ENCODE measurements around the gene BMP8B.

BMP8B gene

GRCh38 chr1:39758556-39759435 is 29.9 kb downstream of the BMP8B start:
- no peak for DNase-seq (ENCODE audit: low read depth)

DNA sequence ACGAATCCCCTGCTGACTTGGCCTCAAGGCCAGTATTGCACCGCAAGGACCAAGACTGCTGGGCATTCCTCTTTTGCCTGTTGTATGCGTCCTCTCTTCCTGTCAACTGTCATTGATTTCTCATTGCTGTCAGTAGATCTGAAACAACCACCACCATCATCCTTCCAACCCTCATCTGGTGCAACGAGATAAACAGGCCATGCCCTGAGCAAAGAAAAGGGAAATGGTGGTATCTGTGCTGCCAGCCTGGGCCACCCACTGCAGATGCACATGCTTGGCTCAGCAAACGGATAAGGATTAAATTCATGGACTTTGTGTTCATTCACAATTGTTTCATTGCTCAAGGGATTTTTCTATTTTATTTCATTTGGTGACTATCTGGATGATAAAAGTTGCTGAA is 31.2 kb downstream of the BMP8B start:
- DNase-seq (ENCODE audit: low read depth) = no peak

GRCh38 chr1:39755965-39756659 is 32.6 kb downstream of the BMP8B start:
- DNase-seq (ENCODE audit: low read depth) = no peak

- DNase-seq (ENCODE audit: low read depth) = no peak
Observed at GRCh38 chr1:39754906-39755504, 33.7 kb downstream of the BMP8B start.

GRCh38 chr1:39754026-39754570 is 34.6 kb downstream of the BMP8B start:
- no peak for DNase-seq (ENCODE audit: low read depth)

DNA sequence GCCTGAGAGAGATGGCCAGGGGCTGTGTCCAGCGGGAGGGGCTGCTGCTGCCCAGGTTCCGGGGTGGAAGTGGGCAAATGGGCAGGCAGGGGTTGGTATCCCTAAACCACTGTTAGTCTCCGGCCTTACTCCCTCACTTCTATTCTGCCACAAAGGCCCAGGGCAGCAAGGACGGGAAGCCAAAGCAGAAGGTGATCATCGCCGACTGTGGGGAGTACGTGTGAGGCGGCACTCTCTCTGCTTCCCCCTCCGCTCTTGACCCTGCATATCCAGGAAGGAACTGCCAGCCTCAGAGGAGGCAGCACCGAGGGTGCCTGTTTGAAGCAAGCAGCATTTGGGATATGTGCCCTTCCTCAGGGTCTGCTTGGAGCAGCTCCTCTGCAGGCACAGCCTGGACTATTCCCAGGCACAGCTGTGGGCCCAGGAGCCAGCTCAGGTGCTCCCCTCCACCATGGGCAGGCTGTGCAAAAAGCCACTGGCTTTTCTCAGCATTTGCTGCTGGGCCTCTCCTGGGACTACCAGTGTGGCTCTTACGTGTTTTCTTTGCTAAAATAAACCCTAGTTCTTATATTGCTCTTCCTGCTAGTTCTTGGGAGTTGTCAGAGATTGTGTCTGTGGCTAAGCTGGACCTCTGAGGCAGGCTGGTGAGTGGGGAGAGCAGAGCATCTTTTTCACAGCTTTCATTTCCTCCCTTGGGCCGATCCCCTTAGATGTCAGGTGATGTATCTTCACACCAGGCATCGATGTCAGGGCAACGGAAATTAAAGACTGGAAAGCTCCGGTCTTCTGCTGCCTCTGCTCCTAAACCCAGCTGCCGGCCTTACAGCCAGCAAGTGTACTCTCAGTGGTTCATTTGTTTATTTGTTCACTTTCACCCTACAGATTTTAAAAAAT is 35.3 kb downstream of the BMP8B start:
- DNase-seq (ENCODE audit: low read depth) = no peak

DNA sequence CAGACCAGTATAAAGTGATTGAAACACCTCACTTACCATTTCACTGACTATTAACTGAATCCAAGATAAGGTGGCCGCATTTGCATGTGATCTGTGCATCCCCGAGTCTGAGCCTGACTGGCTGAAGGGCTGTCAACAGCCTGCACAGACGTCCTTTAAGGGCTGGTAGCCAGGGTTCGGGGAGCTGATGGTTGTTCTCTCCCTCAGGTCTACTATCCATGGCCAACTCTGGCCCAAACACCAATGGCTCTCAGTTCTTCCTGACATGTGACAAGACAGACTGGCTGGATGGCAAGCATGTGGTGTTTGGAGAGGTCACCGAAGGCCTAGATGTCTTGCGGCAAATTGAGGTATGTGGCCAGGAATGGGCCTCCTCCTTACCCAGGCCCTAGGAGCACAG is 36.0 kb downstream of the BMP8B start:
- DNase-seq (ENCODE audit: low read depth) = no peak

GRCh38 chr1:39751595-39751994 is 37.1 kb downstream of the BMP8B start:
- no peak for DNase-seq (ENCODE audit: low read depth)

GRCh38 chr1:39745016-39745670 is 43.5 kb downstream of the BMP8B start:
- DNase-seq (ENCODE audit: low read depth) = no peak

- DNase-seq (ENCODE audit: low read depth) = peak; percentile 79
Observed at GRCh38 chr1:39738622-39739366, 49.9 kb downstream of the BMP8B start, which contains the start of gene PPIE. Gene PPIE, plus strand, starts transcription at chr1:39738882. Its CDS starts 19 bp downstream, at chr1:39738901.

DNA sequence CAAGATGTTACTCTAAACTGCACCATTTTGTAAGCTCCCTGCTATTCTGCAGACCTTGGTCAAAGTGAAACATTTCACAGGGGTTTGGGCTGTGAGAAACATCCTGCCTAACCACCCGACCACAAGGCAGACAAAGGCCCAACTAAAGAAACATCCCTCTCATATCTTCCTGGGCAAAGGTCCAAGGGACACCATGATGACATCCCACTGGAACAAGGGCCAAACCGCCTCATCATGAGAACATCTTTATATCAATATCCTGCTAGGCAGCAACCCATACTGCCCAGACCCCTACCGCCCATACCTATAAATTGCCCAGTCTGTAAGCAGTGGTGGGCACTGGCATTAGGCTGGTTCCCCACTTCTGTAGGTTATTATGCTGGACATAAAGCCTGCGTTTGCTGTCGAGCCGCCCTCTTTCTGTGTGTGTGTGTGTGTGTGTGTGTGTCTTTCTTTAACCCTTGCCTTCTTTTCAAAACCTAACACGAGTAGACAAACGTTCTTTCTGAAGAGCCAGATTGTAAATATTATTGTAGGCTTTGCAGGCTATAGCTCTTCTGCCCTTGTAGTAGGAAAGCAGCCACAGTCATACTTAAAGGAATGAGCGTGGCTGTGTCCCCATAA is 51.0 kb downstream of the BMP8B start:
- no peak for DNase-seq (ENCODE audit: low read depth)

DNA sequence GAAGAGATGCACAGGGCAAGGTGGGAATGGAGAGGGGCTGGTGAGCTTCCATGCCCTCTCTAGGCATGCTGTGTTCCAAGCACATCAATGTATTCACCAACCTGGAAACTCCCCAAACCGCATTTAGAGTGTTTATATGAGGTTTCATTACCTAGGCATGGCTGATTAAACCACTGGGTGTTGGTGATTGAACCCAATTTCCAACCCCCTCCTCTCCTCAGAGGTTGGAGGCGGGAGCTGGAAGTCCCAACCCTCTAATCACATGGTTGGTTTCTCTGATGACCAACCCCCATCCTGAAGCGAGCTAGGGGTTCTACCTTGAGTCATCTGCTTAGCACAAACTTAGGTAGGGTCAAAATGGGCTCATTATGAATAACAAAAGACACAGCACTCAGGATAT is 52.9 kb downstream of the BMP8B start:
- DNase-seq (ENCODE audit: low read depth) = no peak

GRCh38 chr1:39733161-39733560 is 55.5 kb downstream of the BMP8B start:
- no peak for DNase-seq (ENCODE audit: low read depth)

DNA sequence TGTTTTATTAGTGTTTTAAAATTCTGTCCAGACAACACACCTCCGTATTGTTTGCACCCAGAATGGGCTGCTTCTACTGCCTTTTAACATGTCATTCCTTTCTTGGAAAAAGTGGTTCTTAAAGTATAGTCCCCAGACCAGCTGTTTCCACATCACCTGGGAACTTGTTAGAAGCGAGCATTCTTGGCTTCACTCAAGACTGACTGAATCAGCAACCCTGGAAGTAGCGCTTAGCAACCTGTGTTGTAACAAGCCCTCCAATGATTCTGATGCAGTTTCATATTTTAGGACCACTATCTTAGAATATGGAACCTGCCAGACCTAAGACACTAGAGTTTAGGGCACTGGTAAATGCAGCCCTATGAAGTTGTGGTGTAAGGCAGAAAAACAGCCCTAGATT is 55.9 kb downstream of the BMP8B start:
- DNase-seq (ENCODE audit: low read depth) = no peak

GRCh38 chr1:39729842-39730241 is 58.8 kb downstream of the BMP8B start:
- DNase-seq (ENCODE audit: low read depth) = no peak

DNA sequence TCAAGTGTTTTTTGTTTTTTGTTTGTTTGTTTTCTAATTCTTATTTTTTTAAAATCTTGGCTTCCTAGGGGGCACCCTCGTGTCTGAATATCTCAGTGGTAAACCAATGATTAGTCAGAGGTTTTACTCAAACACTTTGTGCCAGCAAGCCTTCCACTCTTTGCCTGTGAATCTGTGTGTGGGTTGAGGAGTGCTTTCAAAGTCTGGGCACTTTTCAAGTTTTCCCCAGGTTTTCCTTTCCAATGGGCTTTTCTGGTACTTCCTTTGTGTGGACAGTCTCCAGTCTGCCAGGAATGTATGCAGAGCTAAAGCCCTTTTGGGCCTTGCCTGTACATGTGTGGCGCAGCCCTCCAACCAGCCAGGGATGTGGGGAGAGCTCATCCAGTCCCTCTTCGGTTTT is 59.6 kb downstream of the BMP8B start:
- no peak for DNase-seq (ENCODE audit: low read depth)

- DNase-seq (ENCODE audit: low read depth) = no peak
Observed at GRCh38 chr1:39727932-39728317, 60.7 kb downstream of the BMP8B start.

DNA sequence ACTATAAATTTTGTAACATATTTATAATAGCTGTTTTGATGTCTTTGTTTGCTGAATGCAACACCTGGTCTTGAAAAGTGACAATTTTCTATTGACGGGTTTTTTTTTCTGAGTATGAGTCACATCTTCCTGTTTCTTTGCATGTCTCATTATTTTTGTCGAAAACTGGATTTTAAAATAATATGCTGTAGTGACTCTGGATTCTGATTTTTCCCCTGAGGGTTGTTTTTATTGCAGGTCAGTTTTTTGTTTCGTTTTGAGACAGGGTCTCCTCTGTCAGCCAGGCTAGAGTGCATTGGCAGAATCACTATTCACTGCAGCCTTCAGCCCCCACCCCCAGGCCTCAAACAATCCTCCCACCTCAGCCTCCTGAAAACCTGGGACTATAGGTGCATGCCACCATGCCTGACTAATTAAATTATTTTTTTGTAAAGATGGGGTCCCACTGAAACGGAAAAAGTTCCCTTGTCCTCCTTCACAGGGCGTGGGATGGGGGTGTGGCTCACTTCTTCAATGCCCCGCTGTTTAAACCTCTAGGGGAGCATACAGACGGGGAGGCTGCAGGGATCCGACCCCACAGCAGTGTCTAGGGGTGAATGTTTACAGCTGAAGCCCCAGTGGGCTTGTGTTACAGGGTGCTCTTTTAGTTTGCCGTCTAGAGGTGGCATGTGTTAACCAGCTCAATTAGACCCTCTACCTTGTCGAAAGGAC is 61.3 kb downstream of the BMP8B start:
- DNase-seq (ENCODE audit: low read depth) = no peak

GRCh38 chr1:39726600-39726999 is 62.1 kb downstream of the BMP8B start:
- DNase-seq (ENCODE audit: low read depth) = no peak
